ENCODE measurements around the gene ACSF2.

ACSF2 gene

DNA sequence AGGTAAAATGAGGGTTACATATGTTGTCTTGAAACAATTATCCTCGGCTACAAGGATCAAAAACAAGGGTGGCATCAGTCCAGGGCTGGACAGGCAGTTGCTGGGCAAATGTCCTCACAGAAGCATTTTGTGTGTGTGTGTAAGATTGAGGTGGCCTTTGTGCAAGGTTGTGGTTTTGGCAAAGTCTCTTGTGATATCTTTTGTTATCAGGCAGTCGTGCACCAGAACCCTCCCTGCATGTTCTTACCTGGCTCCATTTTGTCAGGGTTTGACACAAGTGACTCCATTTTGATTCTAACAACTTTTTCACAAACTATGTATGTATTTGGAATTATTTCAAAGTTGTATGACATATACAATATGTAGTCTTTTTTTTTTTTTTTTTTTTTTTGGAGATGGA is 22.6 kb downstream of the ACSF2 start:
- no peaks in the 10 kb centered on the region for H3F3A ChIP-seq (ENCODE audit: insufficient read depth, low read length)
- no peaks in the 10 kb centered on the region for H3K79me2 ChIP-seq (ENCODE audit: low read length)
- H3K27me3 ChIP-seq (replicated peaks; ENCODE audit: insufficient read depth, low read length) = no peaks in the 10 kb centered on the region
- no peaks in the 10 kb centered on the region for H4K20me1 ChIP-seq (ENCODE audit: insufficient read depth, low read length)
- no peaks in the 10 kb centered on the region for H3K9me3 ChIP-seq (replicated peaks; ENCODE audit: insufficient read depth, low read length)
- no peak for DNase-seq
- no peak overlapping the region for H3K27ac ChIP-seq (ENCODE audit: low read length)
- H3K4me1 ChIP-seq (ENCODE audit: low read length) = no peaks in the 10 kb centered on the region
- TF ChIP-seq EZH2phosphoT487 (IDR thresholded peaks at IDR 0.05; ENCODE audit: low read length) = no peak
- TF ChIP-seq, protein P1, sequence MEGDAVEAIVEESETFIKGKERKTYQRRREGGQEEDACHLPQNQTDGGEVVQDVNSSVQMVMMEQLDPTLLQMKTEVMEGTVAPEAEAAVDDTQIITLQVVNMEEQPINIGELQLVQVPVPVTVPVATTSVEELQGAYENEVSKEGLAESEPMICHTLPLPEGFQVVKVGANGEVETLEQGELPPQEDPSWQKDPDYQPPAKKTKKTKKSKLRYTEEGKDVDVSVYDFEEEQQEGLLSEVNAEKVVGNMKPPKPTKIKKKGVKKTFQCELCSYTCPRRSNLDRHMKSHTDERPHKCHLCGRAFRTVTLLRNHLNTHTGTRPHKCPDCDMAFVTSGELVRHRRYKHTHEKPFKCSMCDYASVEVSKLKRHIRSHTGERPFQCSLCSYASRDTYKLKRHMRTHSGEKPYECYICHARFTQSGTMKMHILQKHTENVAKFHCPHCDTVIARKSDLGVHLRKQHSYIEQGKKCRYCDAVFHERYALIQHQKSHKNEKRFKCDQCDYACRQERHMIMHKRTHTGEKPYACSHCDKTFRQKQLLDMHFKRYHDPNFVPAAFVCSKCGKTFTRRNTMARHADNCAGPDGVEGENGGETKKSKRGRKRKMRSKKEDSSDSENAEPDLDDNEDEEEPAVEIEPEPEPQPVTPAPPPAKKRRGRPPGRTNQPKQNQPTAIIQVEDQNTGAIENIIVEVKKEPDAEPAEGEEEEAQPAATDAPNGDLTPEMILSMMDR (IDR thresholded peaks at IDR 0.05; ENCODE audit: low read length) = no peak
- no peak for TF ChIP-seq EZH2 (optimal IDR thresholded peaks at IDR 0.05; ENCODE audit: low read depth, low read length)
- no peaks in the 10 kb centered on the region for H3K36me3 ChIP-seq (replicated peaks; ENCODE audit: insufficient read depth, low read length)
- H3K4me2 ChIP-seq (ENCODE audit: low read depth, low read length) = no peak overlapping the region
- no peak overlapping the region for H2AFZ ChIP-seq (ENCODE audit: low read length)
- H3K4me3 ChIP-seq (ENCODE audit: low read length) = no peak overlapping the region
- no peak overlapping the region for H3K9ac ChIP-seq (ENCODE audit: low read length)
- no peaks in the 10 kb centered on the region for H3K9me2 ChIP-seq (replicated peaks; ENCODE audit: insufficient read depth, low read length)

DNA sequence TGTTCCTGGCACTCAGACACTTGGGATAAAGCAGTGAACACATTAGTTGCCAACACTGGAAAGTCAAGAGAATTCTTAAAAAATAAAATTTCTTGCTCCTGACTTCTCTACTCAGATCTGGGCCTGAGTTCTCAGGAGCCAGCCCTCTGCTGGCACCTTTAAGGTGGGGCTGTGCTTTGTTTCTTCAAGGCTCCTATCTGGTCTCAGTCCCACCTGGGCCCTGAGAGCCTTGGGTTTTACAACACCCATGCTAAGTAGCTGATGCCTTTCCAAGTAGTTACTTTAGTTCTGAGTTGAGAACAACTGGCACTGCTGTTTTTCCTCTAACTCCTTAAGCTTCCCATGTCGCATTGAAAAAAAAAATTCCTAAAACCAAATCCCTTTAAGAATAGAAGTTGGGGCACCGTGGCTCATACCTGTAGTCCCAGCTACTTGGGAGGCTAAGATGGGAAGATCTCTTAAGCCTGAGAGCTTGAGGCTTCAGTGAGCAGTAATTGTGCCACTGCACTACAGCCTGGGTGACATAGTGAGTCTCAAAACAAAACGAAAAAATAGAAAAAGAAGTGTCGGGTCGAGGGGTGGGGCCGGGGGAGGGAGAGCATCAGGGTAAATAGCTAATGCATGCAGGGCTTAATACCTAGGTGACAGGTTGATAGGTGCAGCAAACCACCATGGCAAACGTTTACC is 26.1 kb downstream of the ACSF2 start:
- H3K27ac ChIP-seq (ENCODE audit: low read length) = no peak overlapping the region
- H3K4me2 ChIP-seq (ENCODE audit: low read depth, low read length) = no peak overlapping the region
- TF ChIP-seq EZH2 (optimal IDR thresholded peaks at IDR 0.05; ENCODE audit: low read depth, low read length) (no peak), EZH2phosphoT487 (IDR thresholded peaks at IDR 0.05; ENCODE audit: low read length) (no peak)
- TF ChIP-seq, protein P1 (IDR thresholded peaks at IDR 0.05; ENCODE audit: low read length) = no peak
- no peaks in the 10 kb centered on the region for H3F3A ChIP-seq (ENCODE audit: insufficient read depth, low read length)
- H2AFZ ChIP-seq (ENCODE audit: low read length) = no peak overlapping the region
- no peaks in the 10 kb centered on the region for H3K4me1 ChIP-seq (ENCODE audit: low read length)
- no peaks in the 10 kb centered on the region for H3K9me2 ChIP-seq (replicated peaks; ENCODE audit: insufficient read depth, low read length)
- no peaks in the 10 kb centered on the region for H3K27me3 ChIP-seq (replicated peaks; ENCODE audit: insufficient read depth, low read length)
- DNase-seq = no peak
- no peaks in the 10 kb centered on the region for H3K79me2 ChIP-seq (ENCODE audit: low read length)
- H3K9me3 ChIP-seq (replicated peaks; ENCODE audit: insufficient read depth, low read length) = no peaks in the 10 kb centered on the region
- no peaks in the 10 kb centered on the region for H3K36me3 ChIP-seq (replicated peaks; ENCODE audit: insufficient read depth, low read length)
- H3K4me3 ChIP-seq (ENCODE audit: low read length) = no peak overlapping the region
- H3K9ac ChIP-seq (ENCODE audit: low read length) = no peak overlapping the region
- no peaks in the 10 kb centered on the region for H4K20me1 ChIP-seq (ENCODE audit: insufficient read depth, low read length)

DNA sequence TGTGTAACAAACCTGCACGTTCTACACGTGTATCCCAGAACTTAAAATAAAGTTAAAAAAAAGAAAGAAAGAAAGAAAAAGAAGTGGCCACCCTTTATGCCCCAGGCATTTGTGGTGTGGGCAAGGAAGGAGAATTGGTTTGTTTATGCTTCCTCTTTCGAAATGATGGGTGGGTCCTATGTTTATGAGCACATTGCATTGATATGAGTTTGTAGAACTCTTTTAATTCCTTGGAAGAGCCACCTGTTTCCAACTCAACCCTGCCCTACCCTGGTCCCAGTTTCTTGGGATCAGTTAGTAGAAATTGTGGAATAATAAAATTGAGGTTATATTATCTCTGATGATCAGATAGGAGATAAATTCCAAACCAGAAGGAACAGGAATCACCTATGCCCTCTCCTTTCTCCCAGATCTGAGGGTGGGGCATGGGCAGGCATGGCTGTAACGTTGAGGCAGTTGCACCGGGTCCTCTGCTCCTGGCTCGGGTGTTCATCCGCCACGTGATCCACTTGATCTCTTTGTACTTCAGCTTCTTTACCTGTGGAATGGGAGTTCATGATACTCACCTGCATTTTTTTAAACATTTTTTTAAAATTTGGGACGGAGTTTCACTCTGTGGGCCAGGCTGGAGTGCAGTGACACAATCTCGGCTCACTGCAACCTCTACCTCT is 26.7 kb downstream of the ACSF2 start:
- Histone ChIP-seq H3K9ac (ENCODE audit: low read length) (no peak overlapping the region), H3K4me1 (ENCODE audit: low read length) (no peaks in the 10 kb centered on the region), H3K36me3 (replicated peaks; ENCODE audit: insufficient read depth, low read length) (no peaks in the 10 kb centered on the region), H3K4me3 (ENCODE audit: low read length) (no peak overlapping the region), H3K79me2 (ENCODE audit: low read length) (no peaks in the 10 kb centered on the region), H3K27me3 (replicated peaks; ENCODE audit: insufficient read depth, low read length) (no peaks in the 10 kb centered on the region), H4K20me1 (ENCODE audit: insufficient read depth, low read length) (no peaks in the 10 kb centered on the region), H2AFZ (ENCODE audit: low read length) (no peak overlapping the region), H3F3A (ENCODE audit: insufficient read depth, low read length) (no peaks in the 10 kb centered on the region), H3K27ac (ENCODE audit: low read length) (no peak overlapping the region), H3K4me2 (ENCODE audit: low read depth, low read length) (no peak overlapping the region), H3K9me3 (replicated peaks; ENCODE audit: insufficient read depth, low read length) (no peaks in the 10 kb centered on the region), H3K9me2 (replicated peaks; ENCODE audit: insufficient read depth, low read length) (no peaks in the 10 kb centered on the region)
- TF ChIP-seq, protein P1 (IDR thresholded peaks at IDR 0.05; ENCODE audit: low read length) = no peak
- no peak for TF ChIP-seq EZH2 (optimal IDR thresholded peaks at IDR 0.05; ENCODE audit: low read depth, low read length)
- no peak for TF ChIP-seq EZH2phosphoT487 (IDR thresholded peaks at IDR 0.05; ENCODE audit: low read length)
- DNase-seq = no peak
